EL (cell line): ENCODE data around the gene TRIM67.
"Not testable (repeated sequence)": the region's sequence is repeated elsewhere in the genome, so short reads cannot be mapped to it uniquely, and the experiment has no call there.

Experiments used
- DNase-seq: peaks from one replicate; pipeline ENCODE4 v3.0.0-alpha.2; 2016

The TRIM67 gene

DNA sequence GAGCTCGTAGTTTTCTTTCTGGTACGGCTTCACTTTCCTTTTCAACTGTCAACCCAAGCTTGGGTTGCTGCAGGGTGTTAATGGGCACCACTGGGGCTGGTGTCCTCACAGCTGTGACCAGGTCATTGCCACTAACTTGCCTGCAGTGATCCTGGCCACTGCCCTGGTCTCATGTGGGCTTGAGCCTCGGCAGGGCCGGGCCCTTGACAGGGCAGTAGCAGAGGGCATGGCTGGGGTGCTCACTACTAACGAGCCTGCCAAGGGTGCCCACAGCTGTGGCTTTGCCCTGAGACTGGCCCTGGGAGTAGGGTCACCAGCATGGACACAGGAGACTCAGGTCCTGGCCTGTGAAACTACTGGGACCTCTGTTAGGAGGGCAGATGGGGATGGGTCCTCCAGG is 47.7 kb downstream of the TRIM67 start:
- DNase-seq = no peak

- DNase-seq = no peak
These were observed 48.3 kb downstream of the TRIM67 start for GRCh38 chr1:231210126-231210525.

GRCh38 chr1:231211005-231211857 is 49.4 kb downstream of the TRIM67 start:
- DNase-seq = peak; percentile 75

GRCh38 chr1:231212301-231212700 is 50.4 kb downstream of the TRIM67 start:
- DNase-seq = not testable (repeated sequence)

DNA sequence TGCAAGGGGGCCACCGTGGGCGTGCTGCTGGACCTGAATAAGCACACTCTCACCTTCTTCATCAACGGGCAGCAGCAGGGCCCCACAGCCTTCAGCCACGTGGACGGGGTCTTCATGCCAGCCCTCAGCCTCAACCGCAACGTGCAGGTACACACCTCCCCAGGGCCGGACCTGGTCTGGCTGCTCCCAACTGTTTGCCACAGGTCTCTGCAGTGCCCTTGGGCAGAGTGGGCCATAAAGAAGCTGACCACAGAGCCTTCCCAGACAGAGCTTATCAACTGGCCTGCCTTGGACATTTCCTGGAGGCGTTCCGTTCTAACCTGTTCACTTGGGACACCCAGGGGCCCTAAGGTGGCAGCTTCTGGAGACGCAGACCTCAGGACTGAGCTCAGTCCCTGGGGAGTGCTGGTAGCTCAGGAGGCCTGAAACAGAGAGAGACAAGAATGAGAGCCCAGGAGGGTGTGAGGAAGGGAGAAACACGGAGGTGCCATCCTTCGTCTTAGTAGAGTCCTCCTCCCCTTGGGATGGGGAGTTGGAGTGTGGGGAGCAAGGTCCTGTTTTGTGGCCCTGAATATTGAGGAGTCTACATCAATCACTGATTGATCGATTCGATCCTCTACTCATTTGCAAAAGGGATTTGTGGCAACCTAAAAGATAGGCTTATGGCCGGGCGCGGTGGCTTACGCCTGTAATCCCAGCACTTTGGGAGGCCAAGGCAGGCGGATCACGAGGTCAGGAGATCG is 52.1 kb downstream of the TRIM67 start:
- DNase-seq = no peak

GRCh38 chr1:231214918-231215680 is 53.2 kb downstream of the TRIM67 start:
- no peak for DNase-seq

DNA sequence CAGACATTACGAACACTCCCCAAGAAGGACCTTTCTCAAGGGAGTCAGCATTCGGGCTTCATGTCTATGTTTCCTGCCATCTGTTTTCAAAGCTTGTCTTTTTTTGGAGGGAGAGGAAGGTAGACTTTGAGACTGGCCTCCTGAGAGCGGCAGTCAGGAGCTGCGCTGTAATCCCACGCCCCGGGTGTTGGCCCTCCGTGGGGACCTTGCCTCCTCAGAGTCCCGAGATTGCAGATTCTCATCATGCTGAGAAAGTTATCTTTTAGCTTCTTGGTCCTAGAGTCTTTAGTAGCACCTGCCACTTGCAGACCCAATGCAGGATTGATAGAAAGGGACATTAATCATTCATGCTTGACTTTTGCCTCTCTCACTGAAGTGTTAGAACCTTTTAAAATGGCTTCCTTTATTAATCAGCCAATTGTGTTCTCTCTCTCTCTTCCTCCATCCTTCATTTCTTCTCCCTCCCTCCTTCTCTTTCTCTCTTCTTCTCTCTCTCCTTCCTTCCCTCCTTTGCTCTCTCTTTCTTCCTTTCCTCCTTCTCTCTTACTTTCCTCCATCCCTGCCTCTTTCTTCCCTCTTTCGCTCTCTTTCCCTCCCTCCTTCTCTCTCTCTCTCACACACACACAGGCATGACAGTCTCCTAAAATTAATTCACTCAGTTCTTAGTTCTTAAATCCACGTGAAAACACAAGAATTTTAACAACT is 54.0 kb downstream of the TRIM67 start:
- DNase-seq = no peak

DNA sequence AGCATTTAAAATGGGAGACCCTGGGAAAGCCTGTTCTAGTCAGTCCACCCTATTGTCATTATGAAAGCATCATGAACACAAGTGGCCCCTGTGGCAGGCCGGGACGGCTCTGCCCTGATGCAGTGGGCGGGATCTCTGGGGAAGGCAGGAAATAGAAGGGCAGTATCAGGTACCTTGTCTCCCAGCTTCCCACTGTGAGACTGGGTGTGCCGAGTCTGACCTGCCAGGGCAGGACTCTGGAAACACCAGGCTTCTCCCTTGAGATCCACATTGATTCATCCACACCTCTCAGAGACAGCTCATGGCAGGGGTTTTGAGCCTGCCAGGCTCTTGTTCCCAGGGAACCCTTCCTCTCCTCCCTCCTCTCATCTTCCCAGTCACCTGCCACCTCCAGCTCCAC is 54.6 kb downstream of the TRIM67 start:
- DNase-seq = no peak

DNA sequence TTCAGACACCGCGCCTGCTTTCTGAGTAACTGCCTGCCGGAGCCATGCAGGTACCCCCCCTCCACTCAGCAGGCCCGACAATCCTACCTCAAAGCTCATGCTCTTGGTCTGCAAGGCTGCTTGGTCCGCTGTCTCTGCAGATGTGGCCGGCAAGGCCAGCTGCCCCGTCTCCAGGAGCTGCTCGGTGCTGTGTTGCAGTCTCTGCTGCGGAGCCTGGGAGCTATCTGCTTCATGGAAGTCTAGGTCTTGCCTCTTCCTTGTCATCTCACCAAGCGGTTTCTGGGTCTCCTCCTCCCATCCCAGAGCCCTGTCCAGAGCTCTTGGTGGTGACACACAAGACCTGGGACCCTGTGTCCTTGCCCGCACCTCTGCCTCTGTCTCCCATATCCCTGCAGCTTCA is 55.2 kb downstream of the TRIM67 start:
- DNase-seq = no peak

- no peak for DNase-seq
These were observed 56.2 kb downstream of the TRIM67 start for GRCh38 chr1:231218078-231218477.

DNA sequence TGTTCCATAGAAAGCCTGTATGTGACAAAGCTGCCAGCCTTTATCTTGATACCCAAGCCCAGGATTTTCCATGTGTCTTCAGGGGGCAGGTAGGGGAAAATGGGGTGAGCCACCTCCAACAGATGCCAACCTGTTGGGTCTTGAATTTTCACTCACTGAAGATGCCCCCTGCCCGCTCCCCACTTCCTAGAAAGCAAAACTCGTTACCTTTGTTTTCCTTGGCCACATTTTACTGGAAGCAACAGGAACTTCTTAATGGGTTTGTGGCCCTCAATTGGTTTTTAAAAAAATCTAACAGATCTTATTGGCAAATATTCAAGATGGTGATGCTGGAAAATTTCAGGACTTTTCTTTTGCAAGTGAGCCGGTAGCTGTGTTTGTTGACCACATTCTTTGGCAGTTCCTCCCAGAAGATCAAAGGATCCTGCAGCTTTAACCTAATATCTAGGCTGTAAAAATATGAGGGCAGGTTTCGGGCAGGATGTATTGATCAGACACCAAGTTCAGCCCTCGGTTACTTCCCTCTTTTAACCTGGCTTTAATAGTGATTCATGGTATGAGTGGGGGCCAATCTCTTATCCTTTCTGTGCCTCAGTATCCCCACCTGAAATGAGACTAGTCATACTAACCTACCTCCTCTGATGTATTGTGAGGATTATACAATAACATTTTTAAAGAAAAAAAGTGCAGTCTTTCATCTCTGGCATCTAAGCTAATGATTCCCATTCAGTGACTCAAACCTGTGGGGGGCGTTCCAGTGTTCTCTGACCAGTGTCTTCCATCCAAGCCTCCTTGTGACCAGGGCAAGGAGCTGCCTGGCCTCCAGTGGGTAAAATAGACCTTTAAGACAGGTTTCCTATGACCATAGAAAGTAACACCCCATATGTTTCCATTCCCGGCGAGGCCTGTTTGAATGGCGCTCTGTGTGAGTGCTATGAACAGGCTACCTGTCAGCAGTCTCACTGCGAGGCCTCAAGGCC is 57.9 kb downstream of the TRIM67 start:
- DNase-seq = no peak

DNA sequence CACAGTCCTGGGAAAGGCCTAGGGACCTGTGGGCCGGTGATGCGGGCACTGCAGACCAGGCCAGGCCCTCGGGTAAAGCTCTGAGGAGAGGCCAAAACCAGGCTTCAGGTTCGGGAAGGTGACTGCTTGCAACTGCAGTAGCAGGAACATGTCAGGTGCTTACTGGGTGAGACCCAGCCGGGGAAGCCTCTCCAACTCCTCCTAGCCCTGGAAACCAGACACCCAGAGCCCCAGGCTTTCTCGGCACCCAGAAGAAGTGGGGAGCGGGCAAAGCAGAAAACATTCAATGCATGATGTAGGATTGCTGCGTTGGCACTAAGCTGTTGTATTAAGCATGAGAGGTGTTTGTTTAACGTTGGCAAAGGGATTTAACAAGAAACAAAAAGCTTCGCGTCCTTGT is 58.9 kb downstream of the TRIM67 start:
- DNase-seq = no peak

- no peak for DNase-seq
These were observed 64.3 kb downstream of the TRIM67 start for GRCh38 chr1:231226156-231226555.

- no peak for DNase-seq
These were observed 69.7 kb downstream of the TRIM67 start for GRCh38 chr1:231231511-231231910.

GRCh38 chr1:231232870-231233734 is 71.2 kb downstream of the TRIM67 start:
- no peak for DNase-seq

DNA sequence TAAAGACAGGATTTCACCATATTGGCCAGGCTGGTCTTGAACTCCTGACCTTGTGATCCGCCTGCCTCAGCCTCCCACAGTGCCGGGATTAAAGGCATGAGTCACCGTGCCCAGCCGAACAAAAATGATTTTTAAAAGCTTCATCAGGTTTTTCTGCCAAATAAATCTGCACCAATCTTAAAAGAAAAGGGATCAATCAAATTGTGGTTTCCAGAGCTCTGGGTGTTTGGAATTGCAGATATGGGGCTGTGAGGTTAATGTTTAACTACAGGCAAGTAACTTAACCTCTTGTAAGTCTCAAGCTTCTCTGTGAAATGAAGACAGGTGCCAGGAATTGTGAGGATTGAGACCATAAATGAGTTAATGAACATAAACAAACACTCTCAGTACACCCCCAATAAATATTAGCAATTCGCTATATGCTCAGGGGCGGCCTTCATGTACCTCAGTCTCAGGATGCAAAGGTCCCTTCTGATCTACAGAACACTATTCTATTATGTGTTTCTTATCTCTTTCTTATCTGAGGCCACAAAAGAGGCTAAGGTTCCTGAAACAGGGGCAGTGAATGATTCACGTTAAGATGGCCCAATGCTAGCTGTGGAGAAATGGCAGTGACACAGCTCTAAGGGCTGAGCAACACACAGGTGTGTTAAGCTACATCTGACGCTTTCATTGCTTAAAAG is 72.0 kb downstream of the TRIM67 start:
- no peak for DNase-seq

GRCh38 chr1:231234506-231234905 is 72.6 kb downstream of the TRIM67 start:
- DNase-seq = no peak

- no peak for DNase-seq
These were observed 73.8 kb downstream of the TRIM67 start for GRCh38 chr1:231235526-231236207.

GRCh38 chr1:231236208-231236591 is 74.3 kb downstream of the TRIM67 start:
- no peak for DNase-seq
